Measurements from ENCODE around the gene GPRC5D. TPM values are rescaled to one million over a fixed set of nuclear protein-coding genes. Genes with fewer than 3 reads are reported as not detected.

Gene GPRC5D
- polyA plus RNA-seq, 3 donors = 0.49 TPM; not detected in 2

GRCh38 chr12:12964255-12964654, 12.3 kb upstream of the GPRC5D start:
- intact Hi-C loops (cut with micrococcal nuclease) = no loop called here
- Histone ChIP-seq H3K9ac (ENCODE audit: insufficient read depth, low read length, poor library complexity, severe bottlenecking) (no peak overlapping the region), H3K27me3 (ENCODE audit: control insufficient read depth in 2 of 2, insufficient read depth in 2 of 2, low read length in 2 of 2) (no peaks in the 10 kb centered on the region), H3K4me1 (ENCODE audit: control insufficient read depth in 1 of 2, insufficient read depth in 2 of 2, low read length in 2 of 2) (peaks cover 7 to 9% of the 10 kb centered on the region in 2 donors), H4K20me1 (ENCODE audit: insufficient read depth, low read length) (no peaks in the 10 kb centered on the region), H3K27ac (ENCODE audit: low read depth in 1 of 2, low read length in 2 of 2) (no peak overlapping the region), H3K4me2 (replicated peaks; ENCODE audit: extremely low read depth, low read length, poor library complexity, severe bottlenecking) (no peak overlapping the region), H3K9me3 (replicated peaks in 1 of 2; ENCODE audit: control insufficient read depth in 1 of 2, insufficient read depth in 1 of 2, low read length in 2 of 2) (no peaks in the 10 kb centered on the region), H3K4me3 (replicated peaks in 1 of 3; ENCODE audit: low read depth in 2 of 3, low read length in 3 of 3) (no peak overlapping the region), H2AFZ (ENCODE audit: insufficient read depth, low read depth, low read length, poor library complexity, severe bottlenecking) (no peak overlapping the region), H3K36me3 (replicated peaks in 1 of 2; ENCODE audit: control insufficient read depth in 1 of 2, insufficient read depth in 2 of 2, low read length in 2 of 2) (no peaks in the 10 kb centered on the region), H3K79me2 (ENCODE audit: insufficient read depth, low read length) (no peaks in the 10 kb centered on the region)
- DNase-seq = no peak
- Mint-ChIP-seq H3K27me3 (ENCODE audit: low read depth in 3 of 3) (peaks cover 1 to 3% (median 2%) of the 10 kb centered on the region in 3 donors), H3K4me1 (peaks cover 10% of the 10 kb centered on the region), H3K27ac (peak overlapping the region in 2 of 7 donors; percentile 26 to 31), H3K36me3 (peaks cover 11 to 18% of the 10 kb centered on the region in 2 donors), H3K9me3 (peaks cover 0 to 2% (median 0%) of the 10 kb centered on the region in 7 donors), H3K4me3 (no peak overlapping the region)
- no peak for TF ChIP-seq CTCF (IDR thresholded peaks at IDR 0.05)
- WGBS (ENCODE audit: insufficient coverage) = 61% methylated on average over 2 of the region's 4 CpGs

- no peak overlapping the region for H2AFZ ChIP-seq (ENCODE audit: insufficient read depth, low read depth, low read length, poor library complexity, severe bottlenecking)
- WGBS (ENCODE audit: insufficient coverage) = no CpG with 5 or more reads among the region's 5 CpGs
- H3K4me1 Mint-ChIP-seq = peaks cover 10% of the 10 kb centered on the region
- peaks cover 7 to 9% of the 10 kb centered on the region in 2 donors for H3K4me1 ChIP-seq (ENCODE audit: control insufficient read depth in 1 of 2, insufficient read depth in 2 of 2, low read length in 2 of 2)
- peaks cover 0 to under 1% of the 10 kb centered on the region in 2 donors for H3K36me3 Mint-ChIP-seq
- H3K4me3 ChIP-seq (replicated peaks in 1 of 3; ENCODE audit: low read depth in 2 of 3, low read length in 3 of 3) = no peak overlapping the region
- H3K9me3 Mint-ChIP-seq = peaks cover 0 to 4% (median 2%) of the 10 kb centered on the region in 7 donors
- intact Hi-C loops (cut with micrococcal nuclease) = no loop called here
- H3K9me3 ChIP-seq (replicated peaks in 1 of 2; ENCODE audit: control insufficient read depth in 1 of 2, insufficient read depth in 1 of 2, low read length in 2 of 2) = no peaks in the 10 kb centered on the region
- DNase-seq = no peak
- no peaks in the 10 kb centered on the region for H3K36me3 ChIP-seq (replicated peaks in 1 of 2; ENCODE audit: control insufficient read depth in 1 of 2, insufficient read depth in 2 of 2, low read length in 2 of 2)
- H3K27ac ChIP-seq (ENCODE audit: low read depth in 1 of 2, low read length in 2 of 2) = no peak overlapping the region
- no peak overlapping the region for H3K27ac Mint-ChIP-seq
- TF ChIP-seq CTCF (IDR thresholded peaks at IDR 0.05) = no peak
- no peaks in the 10 kb centered on the region for H4K20me1 ChIP-seq (ENCODE audit: insufficient read depth, low read length)
- H3K27me3 Mint-ChIP-seq (ENCODE audit: low read depth in 3 of 3) = peaks cover 1 to 5% (median 4%) of the 10 kb centered on the region in 3 donors
- H3K79me2 ChIP-seq (ENCODE audit: insufficient read depth, low read length) = no peaks in the 10 kb centered on the region
- no peak overlapping the region for H3K9ac ChIP-seq (ENCODE audit: insufficient read depth, low read length, poor library complexity, severe bottlenecking)
- H3K27me3 ChIP-seq (ENCODE audit: control insufficient read depth in 2 of 2, insufficient read depth in 2 of 2, low read length in 2 of 2) = no peaks in the 10 kb centered on the region
- H3K4me3 Mint-ChIP-seq = no peak overlapping the region
- no peak overlapping the region for H3K4me2 ChIP-seq (replicated peaks; ENCODE audit: extremely low read depth, low read length, poor library complexity, severe bottlenecking)
Observed at GRCh38 chr12:12960639-12961209, 8.8 kb upstream of the GPRC5D start.
